Neural cell (in vitro differentiated cells): ENCODE measurements around the gene THRSP. TPM values are rescaled to one million over a fixed set of nuclear protein-coding genes. Genes with fewer than 3 reads are reported as not detected.

Experiments
- H2AFZ ChIP-seq: fragments of 200-600, 300-800 bp; sonication (generic), shearing (Covaris generic); 2 replicates; pipeline ENCODE4 v1.6.0; 2014; ENCODE audit warnings: low read depth, mild to moderate bottlenecking, antibody characterized with exemption, low read length, moderate library complexity
- H3F3A ChIP-seq: fragments of 200-600 bp; shearing (Covaris generic); 2 replicates; pipeline ENCODE4 v1.6.1; 2016; ENCODE audit warnings: mild to moderate bottlenecking, moderate library complexity, mixed read lengths, antibody characterized with exemption, low read length; ENCODE audit not compliant: insufficient read depth, poor library complexity, severe bottlenecking
- H3K27ac ChIP-seq: fragments of 200-600, 300-800 bp; sonication (generic), shearing (Covaris generic); 2 replicates; pipeline ENCODE4 v1.5.1; 2014; ENCODE audit warnings: mild to moderate bottlenecking, low read length, moderate library complexity
- H3K27me3 ChIP-seq: fragments of 300-800, 200-600 bp; sonication (generic), shearing (Covaris generic); 2 replicates; pipeline ENCODE4 v1.6.0; 2014; ENCODE audit warnings: mild to moderate bottlenecking, low read depth, low read length, moderate library complexity; ENCODE audit not compliant: insufficient read depth
- H3K36me3 ChIP-seq: fragments of 300-800, 200-600 bp; sonication (generic), shearing (Covaris generic); 2 replicates; pipeline ENCODE4 v1.5.1; 2014; ENCODE audit warnings: mild to moderate bottlenecking, antibody characterized with exemption, low read length, moderate library complexity; ENCODE audit not compliant: insufficient read depth
- H3K4me2 ChIP-seq: fragments of 300-800, 200-600 bp; sonication (generic), shearing (Covaris generic); 2 replicates; pipeline ENCODE4 v1.6.0; 2014; ENCODE audit warnings: mild to moderate bottlenecking, low read length
- H3K4me3 ChIP-seq: fragments of 300-800, 200-600 bp; sonication (generic), shearing (Covaris generic); 2 replicates; pipeline ENCODE4 v1.5.1; 2014; ENCODE audit warnings: mild to moderate bottlenecking, low read length, moderate library complexity
- H3K79me2 ChIP-seq: fragments of 200-600 bp; shearing (Covaris generic); replicated peaks from 2 replicates; pipeline ENCODE4 v1.6.0; 2014; ENCODE audit warnings: mild to moderate bottlenecking, low read length, moderate library complexity; ENCODE audit not compliant: insufficient read depth
- H3K9ac ChIP-seq: fragments of 300-800, 200-600 bp; sonication (generic), shearing (Covaris generic); 2 replicates; pipeline ENCODE4 v1.6.1; 2016; ENCODE audit warnings: mild to moderate bottlenecking, low read length, mixed read lengths
- H3K9me2 ChIP-seq: fragments of 200-600 bp; shearing (Covaris generic); 2 replicates; pipeline ENCODE4 v1.6.1; 2016; ENCODE audit warnings: mild to moderate bottlenecking, low read length, mixed read lengths; ENCODE audit not compliant: insufficient read depth
- H3K9me3 ChIP-seq: fragments of 200-600, 300-800 bp; sonication (generic), shearing (Covaris generic); 2 replicates; pipeline ENCODE4 v1.6.1; 2016; ENCODE audit warnings: mild to moderate bottlenecking, mixed run types, low read length, moderate library complexity, mixed read lengths
- H4K20me1 ChIP-seq: fragments of 200-600 bp; shearing (Covaris generic); 2 replicates; pipeline ENCODE4 v1.6.1; 2016; ENCODE audit warnings: mild to moderate bottlenecking, mixed run types; ENCODE audit not compliant: insufficient read depth
- EP300 ChIP-seq: fragments of 450-650 bp; conservative IDR thresholded peaks from 2 replicates; pipeline ENCODE4 v1.6.1; 2014; ENCODE audit warnings: antibody characterized with exemption, mild to moderate bottlenecking, moderate library complexity; ENCODE audit not compliant: poor library complexity, severe bottlenecking
- EZH2 ChIP-seq: fragments of 200-600, 300-800 bp; shearing (Covaris generic), sonication (generic); IDR thresholded peaks from 2 replicates; pipeline ENCODE4 v1.6.1; 2014; ENCODE audit warnings: antibody characterized with exemption, low read length, borderline replicate concordance, mild to moderate bottlenecking; ENCODE audit not compliant: insufficient read depth, poor library complexity, severe bottlenecking
- MXI1 ChIP-seq: fragments of 450-650 bp; conservative IDR thresholded peaks from 2 replicates; pipeline ENCODE4 v1.6.1; 2014; ENCODE audit warnings: antibody characterized with exemption, mild to moderate bottlenecking; ENCODE audit not compliant: poor library complexity, severe bottlenecking
- POLR2AphosphoS5 ChIP-seq: IDR thresholded peaks from 2 replicates; pipeline ENCODE4 v1.6.1; 2012
- RAD21 ChIP-seq: fragments of 450-650 bp; conservative IDR thresholded peaks from 2 replicates; pipeline ENCODE4 v1.6.1; 2014; ENCODE audit warnings: antibody characterized with exemption, mild to moderate bottlenecking, moderate library complexity
- SMC3 ChIP-seq: fragments of 450-650 bp; conservative IDR thresholded peaks from 2 replicates; pipeline ENCODE4 v1.6.1; 2014; ENCODE audit warnings: antibody characterized with exemption, mild to moderate bottlenecking, moderate library complexity; ENCODE audit not compliant: poor library complexity
- TAF1 ChIP-seq: IDR thresholded peaks from 2 replicates; pipeline ENCODE4 v1.6.1; 2012; ENCODE audit warnings: low read depth
- polyA plus RNA-seq: library from polyadenylated mRNA; depleted of rRNA; stranded (reverse); fragments of >200 nt; gene quantifications from 2 replicates; pipeline ENCODE4 v1.2.3, GENCODE V29; 2014
- TF ChIP-seq, protein P1 (sequence below): fragments of 450-650 bp; IDR thresholded peaks from 2 replicates; pipeline ENCODE4 v1.5.1; 2014; ENCODE audit warnings: antibody characterized with exemption, mild to moderate bottlenecking, moderate library complexity; ENCODE audit not compliant: poor library complexity, severe bottlenecking
- TF ChIP-seq, protein P2 (sequence below): IDR thresholded peaks from 2 replicates; pipeline ENCODE4 v1.6.1; 2012; ENCODE audit warnings: borderline replicate concordance

THRSP gene
- polyA plus RNA-seq, 1 donor from 2014 or later, result not detected

DNA sequence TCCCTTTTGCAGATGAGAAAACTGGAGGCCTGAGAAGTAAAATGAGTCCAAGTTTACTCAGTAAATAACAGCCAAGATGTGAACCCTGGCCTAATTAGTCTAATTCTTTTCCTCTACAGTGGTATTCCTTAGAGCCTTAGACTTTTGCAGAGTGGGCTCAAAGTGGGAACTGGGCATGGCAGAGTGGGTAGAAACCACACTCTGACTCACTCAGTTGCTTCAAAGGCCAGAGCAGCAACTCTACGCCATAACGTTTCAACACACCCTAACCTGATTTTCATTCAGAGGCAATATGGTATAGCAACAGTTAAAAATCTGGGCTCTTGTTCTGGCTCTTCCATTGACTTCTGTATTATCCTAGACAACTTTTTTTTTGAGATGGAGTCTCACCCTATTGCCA is 2.8 kb downstream of the THRSP start:
- no peak overlapping the region for H2AFZ ChIP-seq
- H3K9ac ChIP-seq, result no peak overlapping the region
- no peaks in the 10 kb centered on the region for H3F3A ChIP-seq
- H3K36me3 ChIP-seq, result peaks cover 6% of the 10 kb centered on the region
- H3K9me3 ChIP-seq, result no peaks in the 10 kb centered on the region
- TF ChIP-seq, protein P1, sequence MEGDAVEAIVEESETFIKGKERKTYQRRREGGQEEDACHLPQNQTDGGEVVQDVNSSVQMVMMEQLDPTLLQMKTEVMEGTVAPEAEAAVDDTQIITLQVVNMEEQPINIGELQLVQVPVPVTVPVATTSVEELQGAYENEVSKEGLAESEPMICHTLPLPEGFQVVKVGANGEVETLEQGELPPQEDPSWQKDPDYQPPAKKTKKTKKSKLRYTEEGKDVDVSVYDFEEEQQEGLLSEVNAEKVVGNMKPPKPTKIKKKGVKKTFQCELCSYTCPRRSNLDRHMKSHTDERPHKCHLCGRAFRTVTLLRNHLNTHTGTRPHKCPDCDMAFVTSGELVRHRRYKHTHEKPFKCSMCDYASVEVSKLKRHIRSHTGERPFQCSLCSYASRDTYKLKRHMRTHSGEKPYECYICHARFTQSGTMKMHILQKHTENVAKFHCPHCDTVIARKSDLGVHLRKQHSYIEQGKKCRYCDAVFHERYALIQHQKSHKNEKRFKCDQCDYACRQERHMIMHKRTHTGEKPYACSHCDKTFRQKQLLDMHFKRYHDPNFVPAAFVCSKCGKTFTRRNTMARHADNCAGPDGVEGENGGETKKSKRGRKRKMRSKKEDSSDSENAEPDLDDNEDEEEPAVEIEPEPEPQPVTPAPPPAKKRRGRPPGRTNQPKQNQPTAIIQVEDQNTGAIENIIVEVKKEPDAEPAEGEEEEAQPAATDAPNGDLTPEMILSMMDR, result no peak
- TF ChIP-seq EP300 (no peak), MXI1 (no peak), POLR2AphosphoS5 (no peak), SMC3 (no peak), RAD21 (no peak), EZH2 (no peak), TAF1 (no peak)
- TF ChIP-seq, protein P2, sequence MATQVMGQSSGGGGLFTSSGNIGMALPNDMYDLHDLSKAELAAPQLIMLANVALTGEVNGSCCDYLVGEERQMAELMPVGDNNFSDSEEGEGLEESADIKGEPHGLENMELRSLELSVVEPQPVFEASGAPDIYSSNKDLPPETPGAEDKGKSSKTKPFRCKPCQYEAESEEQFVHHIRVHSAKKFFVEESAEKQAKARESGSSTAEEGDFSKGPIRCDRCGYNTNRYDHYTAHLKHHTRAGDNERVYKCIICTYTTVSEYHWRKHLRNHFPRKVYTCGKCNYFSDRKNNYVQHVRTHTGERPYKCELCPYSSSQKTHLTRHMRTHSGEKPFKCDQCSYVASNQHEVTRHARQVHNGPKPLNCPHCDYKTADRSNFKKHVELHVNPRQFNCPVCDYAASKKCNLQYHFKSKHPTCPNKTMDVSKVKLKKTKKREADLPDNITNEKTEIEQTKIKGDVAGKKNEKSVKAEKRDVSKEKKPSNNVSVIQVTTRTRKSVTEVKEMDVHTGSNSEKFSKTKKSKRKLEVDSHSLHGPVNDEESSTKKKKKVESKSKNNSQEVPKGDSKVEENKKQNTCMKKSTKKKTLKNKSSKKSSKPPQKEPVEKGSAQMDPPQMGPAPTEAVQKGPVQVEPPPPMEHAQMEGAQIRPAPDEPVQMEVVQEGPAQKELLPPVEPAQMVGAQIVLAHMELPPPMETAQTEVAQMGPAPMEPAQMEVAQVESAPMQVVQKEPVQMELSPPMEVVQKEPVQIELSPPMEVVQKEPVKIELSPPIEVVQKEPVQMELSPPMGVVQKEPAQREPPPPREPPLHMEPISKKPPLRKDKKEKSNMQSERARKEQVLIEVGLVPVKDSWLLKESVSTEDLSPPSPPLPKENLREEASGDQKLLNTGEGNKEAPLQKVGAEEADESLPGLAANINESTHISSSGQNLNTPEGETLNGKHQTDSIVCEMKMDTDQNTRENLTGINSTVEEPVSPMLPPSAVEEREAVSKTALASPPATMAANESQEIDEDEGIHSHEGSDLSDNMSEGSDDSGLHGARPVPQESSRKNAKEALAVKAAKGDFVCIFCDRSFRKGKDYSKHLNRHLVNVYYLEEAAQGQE, result no peak
- no peak overlapping the region for H3K27ac ChIP-seq
- no peaks in the 10 kb centered on the region for H3K27me3 ChIP-seq
- H3K9me2 ChIP-seq, result no peaks in the 10 kb centered on the region
- no peaks in the 10 kb centered on the region for H4K20me1 ChIP-seq
- H3K4me3 ChIP-seq, result no peak overlapping the region
- H3K4me2 ChIP-seq, result no peak overlapping the region
- no peaks in the 10 kb centered on the region for H3K79me2 ChIP-seq

DNA sequence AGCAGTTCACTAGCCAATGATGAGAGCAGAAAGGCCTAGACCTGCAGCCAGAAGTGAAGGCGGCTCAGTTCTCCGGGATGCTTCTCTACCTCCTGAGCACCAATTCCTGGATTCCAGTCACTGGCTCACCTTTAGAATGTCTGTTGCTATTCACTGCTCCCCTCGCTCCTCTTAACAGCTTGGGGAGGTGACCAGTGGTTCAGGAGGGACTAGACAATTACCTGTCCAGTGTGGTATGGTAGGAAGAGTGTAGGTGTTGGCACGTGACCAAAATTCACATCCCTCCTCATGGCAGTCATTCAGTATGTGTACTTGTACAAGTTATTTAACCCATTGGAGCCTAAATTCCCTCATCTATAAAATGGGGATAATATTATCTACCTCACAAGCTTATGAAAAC is 4.0 kb downstream of the THRSP start:
- Histone ChIP-seq H3K27me3 (no peaks in the 10 kb centered on the region), H3F3A (no peaks in the 10 kb centered on the region), H3K36me3 (peaks cover 6% of the 10 kb centered on the region), H3K4me3 (no peak overlapping the region), H3K27ac (no peak overlapping the region), H3K9ac (no peak overlapping the region), H2AFZ (no peak overlapping the region), H3K79me2 (no peaks in the 10 kb centered on the region), H4K20me1 (no peaks in the 10 kb centered on the region), H3K4me2 (no peak overlapping the region), H3K9me2 (no peaks in the 10 kb centered on the region), H3K9me3 (no peaks in the 10 kb centered on the region)
- TF ChIP-seq EZH2 (no peak), EP300 (no peak)

DNA sequence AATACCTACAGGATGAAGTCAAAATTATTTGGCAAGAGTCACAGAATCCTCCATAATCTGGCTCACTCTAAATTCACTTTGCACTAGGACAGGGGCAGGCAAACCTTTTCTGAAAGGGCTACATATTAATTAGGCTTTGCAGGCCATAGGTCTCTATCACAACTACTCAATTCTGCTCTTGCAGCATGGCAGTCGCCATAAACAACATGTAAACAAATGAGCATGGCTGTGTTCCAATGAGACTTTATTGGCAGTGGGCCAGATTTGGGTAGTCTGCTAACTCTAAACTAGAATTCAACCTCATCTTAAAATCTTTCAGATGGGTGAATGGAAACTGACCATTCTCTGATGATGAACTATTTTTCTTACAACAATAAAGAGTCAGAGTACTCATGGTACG is 5.8 kb downstream of the THRSP start:
- Histone ChIP-seq H3K27me3 (no peaks in the 10 kb centered on the region), H3K4me3 (no peak overlapping the region), H3F3A (no peaks in the 10 kb centered on the region), H3K4me2 (no peak overlapping the region), H3K27ac (no peak overlapping the region), H3K9me2 (no peaks in the 10 kb centered on the region), H3K36me3 (peaks cover 6% of the 10 kb centered on the region), H3K79me2 (peaks cover 1% of the 10 kb centered on the region), H4K20me1 (no peaks in the 10 kb centered on the region), H2AFZ (no peak overlapping the region), H3K9me3 (no peaks in the 10 kb centered on the region), H3K9ac (no peak overlapping the region)
- TF ChIP-seq TAF1 (no peak), POLR2AphosphoS5 (no peak), SMC3 (no peak), EZH2 (no peak), RAD21 (no peak), MXI1 (no peak)
- TF ChIP-seq, protein P2, result no peak
- TF ChIP-seq, protein P1, result no peak
